NK-92 treated with Interleukin-12 subunit alpha and Interleukin-12 subunit beta, amount 100 ng/mL, for 24 hours (cell line): ENCODE data around the gene CBX8.

ENCODE experiments used
- DNase-seq: peaks from one replicate; lab custom pipeline; 2025; lab: John Stamatoyannopoulos, UW

Gene CBX8

GRCh38 chr17:79835470-79835899 is 38.6 kb upstream of the CBX8 start:
- no peak for DNase-seq

- DNase-seq, result no peak
Measured at GRCh38 chr17:79834565-79835469, 37.9 kb upstream of the CBX8 start.

DNA sequence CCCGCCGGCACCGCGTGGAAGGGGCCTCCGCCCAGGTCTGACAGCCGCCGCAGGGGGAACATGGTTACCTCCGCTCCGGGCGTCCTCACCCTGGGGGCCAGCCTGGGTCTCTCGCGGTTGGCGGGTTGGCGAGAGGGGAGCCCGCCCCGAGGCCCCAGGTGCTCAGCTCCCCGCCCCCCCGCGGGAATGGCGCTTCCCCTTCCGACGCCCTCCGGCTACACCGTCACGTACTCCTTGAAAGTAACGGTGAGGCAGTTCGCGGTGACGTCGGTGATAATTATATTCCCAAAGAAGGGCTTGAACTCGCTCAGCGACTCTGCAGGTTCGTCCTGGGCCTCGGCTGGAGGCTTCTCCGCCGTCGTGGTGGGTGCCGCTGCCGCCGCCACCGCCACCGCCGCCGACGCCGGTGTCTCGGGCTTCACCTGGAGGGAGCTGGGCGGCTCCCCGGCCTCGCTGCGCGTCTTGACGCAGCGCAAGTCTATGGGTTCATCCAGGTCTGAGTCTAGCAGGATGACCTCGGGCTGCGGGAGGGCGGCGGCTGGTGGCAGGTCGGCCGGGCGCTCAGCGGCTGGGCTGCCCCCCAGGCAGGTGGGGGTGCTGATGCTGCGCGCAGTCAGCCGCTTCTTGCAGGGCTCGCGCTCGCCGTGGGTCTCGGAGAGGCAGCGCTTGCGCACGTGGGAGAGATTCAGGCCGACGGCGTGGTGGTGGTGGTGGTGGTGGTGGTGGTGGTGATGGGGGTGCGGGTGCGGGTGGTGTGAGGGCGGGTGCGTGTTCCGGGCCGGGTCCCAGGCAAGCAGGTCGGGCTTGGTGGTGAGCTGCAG is 37.1 kb upstream of the CBX8 start:
- no peak for DNase-seq

GRCh38 chr17:79833110-79833450 is 36.2 kb upstream of the CBX8 start:
- DNase-seq, result no peak

DNA sequence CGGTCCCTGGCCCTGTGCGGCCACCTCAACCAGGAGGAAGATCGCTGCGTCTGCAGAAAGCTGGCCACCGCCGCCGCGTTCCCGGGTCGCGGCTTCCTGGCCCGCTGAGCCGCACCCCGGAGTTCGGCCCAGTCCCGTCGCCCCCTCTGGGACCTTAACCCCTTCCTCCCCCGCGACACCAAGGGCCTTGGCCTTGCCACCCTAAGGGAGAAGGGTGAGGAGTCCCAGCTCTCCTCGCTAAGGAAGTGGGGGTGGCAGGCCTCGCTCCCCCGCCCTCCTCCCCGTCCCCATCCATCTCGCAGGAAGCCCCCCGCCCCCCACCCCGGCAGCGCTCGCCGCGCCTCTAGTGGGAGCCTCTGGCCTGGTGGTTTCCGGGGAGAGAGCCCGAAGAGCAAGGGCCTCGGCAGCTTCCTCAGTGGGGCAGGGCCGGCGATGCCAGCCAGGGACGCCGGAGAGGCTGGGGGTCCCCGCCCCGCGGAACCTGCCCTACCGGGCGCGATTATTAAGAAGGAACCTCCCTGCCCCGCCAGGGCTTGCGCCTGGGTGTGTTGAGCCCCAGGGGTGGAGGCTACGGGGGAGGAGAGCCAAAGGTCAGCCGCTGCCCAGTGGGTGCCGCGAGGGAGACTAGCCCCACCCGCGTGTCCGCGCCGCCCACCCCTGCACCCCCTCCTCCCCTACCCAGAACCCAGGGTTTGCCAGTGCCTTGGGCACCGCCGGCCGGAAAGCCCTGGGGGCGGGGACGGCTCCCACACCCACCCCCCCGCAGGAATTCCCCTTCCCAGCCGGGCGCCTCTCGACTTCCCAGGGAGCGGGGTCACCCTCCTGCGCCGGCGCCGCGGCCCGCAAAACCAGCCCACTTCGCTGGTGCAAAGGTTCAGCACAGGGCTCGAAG is 35.6 kb upstream of the CBX8 start:
- DNase-seq, result no peak

GRCh38 chr17:79831265-79832217 is 34.7 kb upstream of the CBX8 start:
- no peak for DNase-seq

GRCh38 chr17:79830763-79831264 is 33.9 kb upstream of the CBX8 start:
- no peak for DNase-seq

DNA sequence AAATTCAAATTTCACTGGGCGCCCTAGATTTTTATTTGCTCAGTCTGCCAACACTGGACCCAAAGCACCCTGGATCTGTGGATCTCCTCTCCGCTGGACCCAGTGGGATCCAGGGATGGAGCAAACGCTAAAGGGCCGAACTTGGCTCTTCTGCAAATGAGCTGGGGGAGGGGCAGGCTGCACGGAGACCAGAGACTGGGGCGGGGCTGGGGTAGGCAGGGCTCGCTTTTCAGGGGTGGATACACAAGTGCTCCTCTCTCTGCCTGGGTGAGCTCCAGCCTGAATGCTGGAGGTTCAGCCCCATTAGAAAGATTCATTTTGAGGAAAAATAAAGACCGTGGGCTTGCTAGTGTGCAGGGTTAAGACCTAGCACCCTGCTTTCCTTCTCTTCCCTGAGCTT is 33.4 kb upstream of the CBX8 start:
- no peak for DNase-seq

DNA sequence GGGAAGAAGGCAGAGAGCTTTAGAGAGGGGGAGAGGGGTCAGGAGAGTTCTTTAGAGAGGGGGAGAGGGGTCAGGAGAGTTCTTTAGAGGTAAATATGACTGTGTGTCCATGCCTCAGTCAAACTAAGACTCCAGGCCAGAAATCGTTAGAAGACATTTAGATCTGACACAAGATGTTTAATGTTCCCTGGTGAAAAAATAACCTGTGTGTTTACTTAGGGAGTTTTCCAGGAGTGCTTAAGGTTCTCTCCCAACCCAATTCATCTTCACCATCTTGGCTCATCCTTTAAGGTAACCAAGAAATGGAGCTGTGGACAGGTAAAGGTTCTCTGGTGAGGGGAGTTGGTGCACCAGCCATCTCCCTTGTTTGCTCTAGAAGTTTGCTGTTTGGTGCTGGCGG is 32.6 kb upstream of the CBX8 start:
- DNase-seq, result no peak

- DNase-seq, result no peak
Measured at GRCh38 chr17:79829004-79829403, 32.1 kb upstream of the CBX8 start.

GRCh38 chr17:79826841-79827578 is 30.1 kb upstream of the CBX8 start:
- no peak for DNase-seq

DNA sequence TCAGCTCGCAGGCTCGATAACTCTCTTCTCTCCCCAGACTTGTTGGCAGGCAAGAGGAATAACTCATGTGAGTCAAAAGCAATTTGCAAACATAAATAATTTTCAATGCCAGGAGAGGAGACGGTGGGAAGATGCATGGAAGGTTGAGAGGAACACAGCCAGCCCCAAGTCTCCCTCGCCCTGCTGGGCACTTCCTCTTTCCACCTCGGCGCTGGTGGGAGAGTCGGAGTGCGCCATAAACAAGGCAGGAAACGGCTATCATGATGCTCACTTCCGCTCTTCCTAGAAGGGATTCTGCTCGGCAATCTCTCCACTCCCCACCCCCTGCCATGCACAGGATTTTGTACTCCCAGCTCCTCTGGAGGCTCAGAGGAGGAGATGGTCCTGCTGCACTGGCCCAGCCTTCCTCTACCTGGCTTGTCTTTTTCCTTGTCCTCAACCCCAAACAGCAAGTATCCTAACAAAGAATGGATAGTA is 29.4 kb upstream of the CBX8 start:
- DNase-seq, result no peak

GRCh38 chr17:79825580-79825921 is 28.7 kb upstream of the CBX8 start:
- DNase-seq, result no peak

DNA sequence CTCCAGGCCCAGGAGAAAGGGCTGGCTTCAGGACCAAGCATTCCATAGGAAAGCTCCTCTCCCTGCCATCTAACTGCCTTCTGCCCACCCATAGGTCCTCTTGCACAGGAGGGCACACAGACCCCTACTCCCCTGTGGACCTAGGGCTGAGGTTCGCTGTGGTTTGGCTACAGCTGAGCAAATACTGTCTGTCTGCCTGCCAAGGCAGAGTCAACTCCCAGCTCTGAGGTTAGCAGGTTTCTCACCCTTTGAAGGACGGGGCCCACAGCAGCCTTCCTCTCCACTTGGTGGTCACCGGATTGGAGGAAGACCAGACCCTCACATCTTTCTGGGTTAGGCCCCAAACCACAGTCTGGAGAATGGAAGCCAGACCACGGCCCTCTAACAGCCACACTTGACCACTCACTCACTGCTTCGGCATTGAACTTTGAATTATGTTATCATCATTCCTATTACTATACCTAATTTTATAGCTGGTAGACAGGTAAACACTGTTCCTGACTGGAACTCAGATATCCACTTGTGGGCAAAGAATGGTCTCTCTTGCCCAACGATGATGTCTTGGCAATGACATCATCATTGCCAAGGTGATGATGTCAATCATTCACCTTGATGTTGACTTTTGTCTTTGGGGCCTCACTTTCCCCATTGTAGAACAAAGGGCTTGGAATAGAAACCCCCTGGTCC is 28.2 kb upstream of the CBX8 start:
- DNase-seq, result no peak

- no peak for DNase-seq
Measured at GRCh38 chr17:79824234-79824633, 27.4 kb upstream of the CBX8 start.

- DNase-seq, result no peak
Measured at GRCh38 chr17:79822583-79823124, 25.8 kb upstream of the CBX8 start.

- no peak for DNase-seq
Measured at GRCh38 chr17:79821331-79822095, 24.6 kb upstream of the CBX8 start.

GRCh38 chr17:79820959-79821330 is 24.1 kb upstream of the CBX8 start:
- no peak for DNase-seq
